HEK293 (cell line): ENCODE measurements around the gene C4orf50.

Source experiments
- FEZF1 ChIP-seq: fragments of 450-650 bp; formaldehyde crosslinking; IDR thresholded peaks from 2 replicates; pipeline ENCODE4 v1.5.1; 2016; ENCODE audit warnings: missing biosample characterization, missing genetic modification characterization
- PRDM1 ChIP-seq: fragments of 450-650 bp; formaldehyde crosslinking; IDR thresholded peaks from 2 replicates; pipeline ENCODE4; 2016; ENCODE audit warnings: missing biosample characterization, missing genetic modification characterization
- ZNF16 ChIP-seq: fragments of 450-650 bp; formaldehyde crosslinking; IDR thresholded peaks from 2 replicates; pipeline ENCODE4 v1.5.1; 2016; ENCODE audit warnings: low read depth, missing biosample characterization, missing genetic modification characterization
- ZNF174 ChIP-seq: fragments of 450-650 bp; formaldehyde crosslinking; IDR thresholded peaks from 2 replicates; pipeline ENCODE4 v1.5.0; 2017; ENCODE audit warnings: missing biosample characterization, mild to moderate bottlenecking, missing genetic modification characterization
- ZNF184 ChIP-seq: fragments of 450-650 bp; IDR thresholded peaks from 2 replicates; pipeline ENCODE4 v1.5.1; 2018; ENCODE audit warnings: missing biosample characterization, mild to moderate bottlenecking, missing genetic modification characterization
- ZNF274 ChIP-seq, 2 experiments: fragments of 200-500 bp in 1 of 2; fragments of 450-650 bp in 1 of 2; sonication (Bioruptor generic) in 1 of 2; formaldehyde crosslinking in 1 of 2; IDR thresholded peaks; 2 replicates each; pipeline versions ENCODE4 v1.5.1 to v1.6.1; 2014 to 2016; ENCODE audit warnings: borderline replicate concordance in 1 of 2, inconsistent platforms in 1 of 2, low read length in 1 of 2, missing biosample characterization in 1 of 2, missing genetic modification characterization in 1 of 2
- ZNF292 ChIP-seq: fragments of 450-650 bp; formaldehyde crosslinking; IDR thresholded peaks from 2 replicates; pipeline ENCODE4 v1.5.1; 2016; ENCODE audit warnings: low read depth, missing biosample characterization, missing genetic modification characterization, borderline replicate concordance
- ZNF555 ChIP-seq: fragments of 450-650 bp; formaldehyde crosslinking; conservative IDR thresholded peaks from 2 replicates; pipeline ENCODE4 v1.5.1; 2017; ENCODE audit warnings: missing biosample characterization, mild to moderate bottlenecking, missing genetic modification characterization, inconsistent platforms
- ZNF561 ChIP-seq: fragments of 450-650 bp; IDR thresholded peaks from 2 replicates; pipeline ENCODE4 v1.5.1; 2018; ENCODE audit warnings: missing biosample characterization, missing genetic modification characterization, borderline replicate concordance
- ZNF571 ChIP-seq: fragments of 450-650 bp; formaldehyde crosslinking; IDR thresholded peaks from 2 replicates; pipeline ENCODE4 v1.5.0; 2017; ENCODE audit warnings: missing biosample characterization, missing genetic modification characterization
- TF ChIP-seq, protein P1 (sequence below): fragments of 450-650 bp; formaldehyde crosslinking; IDR thresholded peaks from 2 replicates; pipeline ENCODE4 v1.5.1; 2016; ENCODE audit warnings: missing biosample characterization, missing genetic modification characterization
- TF ChIP-seq, protein P2 (sequence below): fragments of 450-650 bp; formaldehyde crosslinking; IDR thresholded peaks from 2 replicates; pipeline ENCODE4 v1.5.1; 2016; ENCODE audit warnings: missing biosample characterization, missing genetic modification characterization
- TF ChIP-seq, protein P3 (sequence below): fragments of 450-650 bp; formaldehyde crosslinking; IDR thresholded peaks from 2 replicates; pipeline ENCODE4 v1.5.1; 2016; ENCODE audit warnings: missing biosample characterization, missing genetic modification characterization, low read depth

GRCh38 chr4:5984843-5985242, 33.4 kb downstream of the C4orf50 start:
- TF ChIP-seq, protein P1, sequence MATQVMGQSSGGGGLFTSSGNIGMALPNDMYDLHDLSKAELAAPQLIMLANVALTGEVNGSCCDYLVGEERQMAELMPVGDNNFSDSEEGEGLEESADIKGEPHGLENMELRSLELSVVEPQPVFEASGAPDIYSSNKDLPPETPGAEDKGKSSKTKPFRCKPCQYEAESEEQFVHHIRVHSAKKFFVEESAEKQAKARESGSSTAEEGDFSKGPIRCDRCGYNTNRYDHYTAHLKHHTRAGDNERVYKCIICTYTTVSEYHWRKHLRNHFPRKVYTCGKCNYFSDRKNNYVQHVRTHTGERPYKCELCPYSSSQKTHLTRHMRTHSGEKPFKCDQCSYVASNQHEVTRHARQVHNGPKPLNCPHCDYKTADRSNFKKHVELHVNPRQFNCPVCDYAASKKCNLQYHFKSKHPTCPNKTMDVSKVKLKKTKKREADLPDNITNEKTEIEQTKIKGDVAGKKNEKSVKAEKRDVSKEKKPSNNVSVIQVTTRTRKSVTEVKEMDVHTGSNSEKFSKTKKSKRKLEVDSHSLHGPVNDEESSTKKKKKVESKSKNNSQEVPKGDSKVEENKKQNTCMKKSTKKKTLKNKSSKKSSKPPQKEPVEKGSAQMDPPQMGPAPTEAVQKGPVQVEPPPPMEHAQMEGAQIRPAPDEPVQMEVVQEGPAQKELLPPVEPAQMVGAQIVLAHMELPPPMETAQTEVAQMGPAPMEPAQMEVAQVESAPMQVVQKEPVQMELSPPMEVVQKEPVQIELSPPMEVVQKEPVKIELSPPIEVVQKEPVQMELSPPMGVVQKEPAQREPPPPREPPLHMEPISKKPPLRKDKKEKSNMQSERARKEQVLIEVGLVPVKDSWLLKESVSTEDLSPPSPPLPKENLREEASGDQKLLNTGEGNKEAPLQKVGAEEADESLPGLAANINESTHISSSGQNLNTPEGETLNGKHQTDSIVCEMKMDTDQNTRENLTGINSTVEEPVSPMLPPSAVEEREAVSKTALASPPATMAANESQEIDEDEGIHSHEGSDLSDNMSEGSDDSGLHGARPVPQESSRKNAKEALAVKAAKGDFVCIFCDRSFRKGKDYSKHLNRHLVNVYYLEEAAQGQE (tag by site-specific recombination) = no peak
- no peak for TF ChIP-seq ZNF174
- TF ChIP-seq, protein P2, sequence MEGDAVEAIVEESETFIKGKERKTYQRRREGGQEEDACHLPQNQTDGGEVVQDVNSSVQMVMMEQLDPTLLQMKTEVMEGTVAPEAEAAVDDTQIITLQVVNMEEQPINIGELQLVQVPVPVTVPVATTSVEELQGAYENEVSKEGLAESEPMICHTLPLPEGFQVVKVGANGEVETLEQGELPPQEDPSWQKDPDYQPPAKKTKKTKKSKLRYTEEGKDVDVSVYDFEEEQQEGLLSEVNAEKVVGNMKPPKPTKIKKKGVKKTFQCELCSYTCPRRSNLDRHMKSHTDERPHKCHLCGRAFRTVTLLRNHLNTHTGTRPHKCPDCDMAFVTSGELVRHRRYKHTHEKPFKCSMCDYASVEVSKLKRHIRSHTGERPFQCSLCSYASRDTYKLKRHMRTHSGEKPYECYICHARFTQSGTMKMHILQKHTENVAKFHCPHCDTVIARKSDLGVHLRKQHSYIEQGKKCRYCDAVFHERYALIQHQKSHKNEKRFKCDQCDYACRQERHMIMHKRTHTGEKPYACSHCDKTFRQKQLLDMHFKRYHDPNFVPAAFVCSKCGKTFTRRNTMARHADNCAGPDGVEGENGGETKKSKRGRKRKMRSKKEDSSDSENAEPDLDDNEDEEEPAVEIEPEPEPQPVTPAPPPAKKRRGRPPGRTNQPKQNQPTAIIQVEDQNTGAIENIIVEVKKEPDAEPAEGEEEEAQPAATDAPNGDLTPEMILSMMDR (tag by site-specific recombination) = no peak
- TF ChIP-seq ZNF555 (tag by site-specific recombination) = no peak
- no peak for TF ChIP-seq ZNF16 (tag by site-specific recombination)
- TF ChIP-seq, protein P3, sequence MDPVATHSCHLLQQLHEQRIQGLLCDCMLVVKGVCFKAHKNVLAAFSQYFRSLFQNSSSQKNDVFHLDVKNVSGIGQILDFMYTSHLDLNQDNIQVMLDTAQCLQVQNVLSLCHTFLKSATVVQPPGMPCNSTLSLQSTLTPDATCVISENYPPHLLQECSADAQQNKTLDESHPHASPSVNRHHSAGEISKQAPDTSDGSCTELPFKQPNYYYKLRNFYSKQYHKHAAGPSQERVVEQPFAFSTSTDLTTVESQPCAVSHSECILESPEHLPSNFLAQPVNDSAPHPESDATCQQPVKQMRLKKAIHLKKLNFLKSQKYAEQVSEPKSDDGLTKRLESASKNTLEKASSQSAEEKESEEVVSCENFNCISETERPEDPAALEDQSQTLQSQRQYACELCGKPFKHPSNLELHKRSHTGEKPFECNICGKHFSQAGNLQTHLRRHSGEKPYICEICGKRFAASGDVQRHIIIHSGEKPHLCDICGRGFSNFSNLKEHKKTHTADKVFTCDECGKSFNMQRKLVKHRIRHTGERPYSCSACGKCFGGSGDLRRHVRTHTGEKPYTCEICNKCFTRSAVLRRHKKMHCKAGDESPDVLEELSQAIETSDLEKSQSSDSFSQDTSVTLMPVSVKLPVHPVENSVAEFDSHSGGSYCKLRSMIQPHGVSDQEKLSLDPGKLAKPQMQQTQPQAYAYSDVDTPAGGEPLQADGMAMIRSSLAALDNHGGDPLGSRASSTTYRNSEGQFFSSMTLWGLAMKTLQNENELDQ (tag by site-specific recombination) = no peak
- no peak for TF ChIP-seq ZNF184 (tag by site-specific recombination)
- TF ChIP-seq PRDM1 (tag by site-specific recombination) = no peak
- TF ChIP-seq FEZF1 (tag by site-specific recombination) = no peak
- no peak for TF ChIP-seq ZNF292
- no peak for TF ChIP-seq ZNF571 (tag by site-specific recombination)
- TF ChIP-seq ZNF561 = no peak
- no peak for TF ChIP-seq ZNF274 (IDR thresholded peaks at IDR 0.05; ENCODE audit: low read length)
- TF ChIP-seq ZNF274 (tag by site-specific recombination; IDR thresholded peaks at IDR 0.05; ENCODE audit: borderline replicate concordance) = no peak
